ENCODE data around the gene APOO.
A peak's percentile ranks its signal among the peaks of the same experiment; 100 is the strongest.

Gene APOO

DNA sequence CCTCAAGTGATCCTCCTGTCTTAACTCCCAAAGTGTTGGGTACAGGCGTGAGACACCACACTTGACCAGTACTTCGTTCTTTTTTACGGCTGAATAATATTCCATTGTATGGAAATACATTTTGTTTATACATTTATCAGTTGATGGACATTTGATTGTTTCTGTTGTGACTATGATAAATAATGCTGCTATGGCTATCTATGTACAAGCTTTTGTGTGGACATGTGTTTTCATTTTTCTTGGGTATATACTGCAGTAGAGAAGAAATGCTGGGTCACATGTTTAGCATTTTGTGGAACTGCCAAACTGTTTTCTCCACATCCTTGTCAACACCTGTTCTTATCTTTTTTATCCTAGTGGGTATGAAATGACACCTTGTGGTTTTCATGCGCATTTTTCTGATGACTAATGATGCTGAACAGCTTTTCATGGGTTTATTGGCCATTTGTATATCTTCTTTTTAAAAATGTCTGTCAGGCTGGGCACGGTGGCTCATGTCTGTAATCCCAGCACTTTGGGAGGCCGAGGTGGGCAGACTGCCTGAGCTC lies 87.4 kb downstream of the APOO start:
- H2AFZ ChIP-seq: no peak overlapping the region

DNA sequence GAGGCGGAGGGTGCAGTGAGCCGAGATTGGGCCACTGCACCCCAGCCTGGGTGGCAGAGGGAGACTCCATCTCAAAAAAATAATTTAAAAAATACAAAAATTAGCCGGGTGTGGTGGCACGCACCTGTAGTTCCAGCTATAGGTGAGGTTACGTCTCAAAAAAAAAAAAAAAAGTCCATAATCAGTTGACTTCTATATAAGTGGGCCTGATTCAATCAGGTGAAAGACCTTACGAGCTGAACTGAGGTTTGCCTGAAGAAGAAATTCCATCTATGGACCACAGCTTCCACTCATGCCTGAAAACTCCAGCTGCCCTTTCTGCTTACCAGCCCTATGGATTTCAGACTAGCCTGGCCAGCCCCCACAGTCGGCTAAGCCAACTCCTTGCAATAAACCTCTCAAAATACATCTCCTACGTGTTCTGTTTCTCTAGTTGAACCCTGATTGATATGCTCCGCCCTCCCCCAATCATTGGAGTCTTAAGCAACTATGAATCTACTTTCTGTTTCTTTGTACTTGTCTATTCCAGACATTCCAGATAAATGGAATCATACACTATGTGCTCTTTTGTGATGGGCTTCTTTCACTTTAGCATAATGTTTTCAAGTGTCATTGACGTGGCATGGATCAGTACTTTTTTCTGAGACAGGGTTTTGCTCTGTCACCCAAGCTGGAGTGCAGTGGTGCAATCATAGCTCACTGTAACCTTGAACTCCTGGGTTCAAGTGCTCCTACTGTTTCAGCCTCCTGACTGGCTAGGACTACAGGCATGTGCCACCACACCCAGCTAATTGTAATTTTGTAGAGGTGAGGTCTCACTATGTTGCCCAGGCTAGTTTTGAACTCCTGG lies 88.1 kb downstream of the APOO start:
- Histone ChIP-seq H3K9ac (no peak overlapping the region), H3K4me3 (ENCODE audit: low read depth, low read length) (no peak overlapping the region)

More for the DNA sequence above, 87.4 kb downstream of the APOO start:
- no peaks in the 10 kb centered on the region for H3K79me2 ChIP-seq
- H3K9me3 ChIP-seq (ENCODE audit: control insufficient read depth, low read length): no peaks in the 10 kb centered on the region
- no peaks in the 10 kb centered on the region for H3K36me3 ChIP-seq (ENCODE audit: control insufficient read depth, insufficient read depth, low read length)
- TF ChIP-seq, protein P1, sequence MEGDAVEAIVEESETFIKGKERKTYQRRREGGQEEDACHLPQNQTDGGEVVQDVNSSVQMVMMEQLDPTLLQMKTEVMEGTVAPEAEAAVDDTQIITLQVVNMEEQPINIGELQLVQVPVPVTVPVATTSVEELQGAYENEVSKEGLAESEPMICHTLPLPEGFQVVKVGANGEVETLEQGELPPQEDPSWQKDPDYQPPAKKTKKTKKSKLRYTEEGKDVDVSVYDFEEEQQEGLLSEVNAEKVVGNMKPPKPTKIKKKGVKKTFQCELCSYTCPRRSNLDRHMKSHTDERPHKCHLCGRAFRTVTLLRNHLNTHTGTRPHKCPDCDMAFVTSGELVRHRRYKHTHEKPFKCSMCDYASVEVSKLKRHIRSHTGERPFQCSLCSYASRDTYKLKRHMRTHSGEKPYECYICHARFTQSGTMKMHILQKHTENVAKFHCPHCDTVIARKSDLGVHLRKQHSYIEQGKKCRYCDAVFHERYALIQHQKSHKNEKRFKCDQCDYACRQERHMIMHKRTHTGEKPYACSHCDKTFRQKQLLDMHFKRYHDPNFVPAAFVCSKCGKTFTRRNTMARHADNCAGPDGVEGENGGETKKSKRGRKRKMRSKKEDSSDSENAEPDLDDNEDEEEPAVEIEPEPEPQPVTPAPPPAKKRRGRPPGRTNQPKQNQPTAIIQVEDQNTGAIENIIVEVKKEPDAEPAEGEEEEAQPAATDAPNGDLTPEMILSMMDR (IDR thresholded peaks at IDR 0.05): peak; percentile 15
- H3K4me2 ChIP-seq (ENCODE audit: low read length): no peak overlapping the region
- no peak overlapping the region for H3K4me3 ChIP-seq (ENCODE audit: low read depth, low read length)
- H3K27me3 ChIP-seq (ENCODE audit: control insufficient read depth, insufficient read depth, low read length): no peaks in the 10 kb centered on the region
- H3K27ac ChIP-seq: no peak overlapping the region
- H3K9ac ChIP-seq: no peak overlapping the region
- H3K4me1 ChIP-seq: no peaks in the 10 kb centered on the region

GRCh38 chrX:23817979-23818336 lies 89.8 kb downstream of the APOO start:
- Histone ChIP-seq H3K27me3 (ENCODE audit: control insufficient read depth, insufficient read depth, low read length) (no peaks in the 10 kb centered on the region), H3K4me3 (ENCODE audit: low read depth, low read length) (no peak overlapping the region), H3K36me3 (ENCODE audit: control insufficient read depth, insufficient read depth, low read length) (no peaks in the 10 kb centered on the region), H3K9me3 (ENCODE audit: control insufficient read depth, low read length) (no peaks in the 10 kb centered on the region), H3K9ac (no peak overlapping the region), H3K4me2 (ENCODE audit: low read length) (no peak overlapping the region), H3K4me1 (no peaks in the 10 kb centered on the region), H2AFZ (no peak overlapping the region), H3K79me2 (no peaks in the 10 kb centered on the region), H3K27ac (no peak overlapping the region)
- TF ChIP-seq, protein P1 (IDR thresholded peaks at IDR 0.05): no peak

More for the DNA sequence above, 88.1 kb downstream of the APOO start:
- no peak overlapping the region for H3K27ac ChIP-seq
- no peak overlapping the region for H2AFZ ChIP-seq
- H3K9me3 ChIP-seq (ENCODE audit: control insufficient read depth, low read length): no peaks in the 10 kb centered on the region
- H3K4me1 ChIP-seq: no peaks in the 10 kb centered on the region
- H3K79me2 ChIP-seq: no peaks in the 10 kb centered on the region
- no peaks in the 10 kb centered on the region for H3K27me3 ChIP-seq (ENCODE audit: control insufficient read depth, insufficient read depth, low read length)
- no peaks in the 10 kb centered on the region for H3K36me3 ChIP-seq (ENCODE audit: control insufficient read depth, insufficient read depth, low read length)
- no peak overlapping the region for H3K4me2 ChIP-seq (ENCODE audit: low read length)
- TF ChIP-seq, protein P1 (IDR thresholded peaks at IDR 0.05): no peak

GRCh38 chrX:23816179-23816578 lies 91.6 kb downstream of the APOO start:
- Histone ChIP-seq H3K4me1 (no peaks in the 10 kb centered on the region), H3K4me3 (ENCODE audit: low read depth, low read length) (no peak overlapping the region), H3K79me2 (no peaks in the 10 kb centered on the region), H3K4me2 (ENCODE audit: low read length) (no peak overlapping the region), H3K9ac (no peak overlapping the region), H2AFZ (no peak overlapping the region), H3K9me3 (ENCODE audit: control insufficient read depth, low read length) (no peaks in the 10 kb centered on the region), H3K27me3 (ENCODE audit: control insufficient read depth, insufficient read depth, low read length) (no peaks in the 10 kb centered on the region), H3K27ac (no peak overlapping the region), H3K36me3 (ENCODE audit: control insufficient read depth, insufficient read depth, low read length) (no peaks in the 10 kb centered on the region)
- TF ChIP-seq, protein P1 (IDR thresholded peaks at IDR 0.05): no peak
